Measurements from ENCODE around the gene CHMP6. TPM values are rescaled to one million over a fixed set of nuclear protein-coding genes. Genes with fewer than 3 reads are reported as not detected.

Gene CHMP6
- total and polyA plus RNA-seq, 9 of the 15 experiments (the other 6 are each of a cell fraction or from before 2014, with no cell fraction given): 0.25 to 30.4 (median 13.4) TPM

GRCh38 chr17:81020767-81021497 is 29.3 kb downstream of the CHMP6 start (continued):
- TF ChIP-seq ZNF740 (CRISPR knock-in tag; IDR thresholded peaks at IDR 0.05) (peak; percentile 55; the same call in 1 of the 2 replicates), ZNF740 (tag; IDR thresholded peaks at IDR 0.05) (no peak), RNF219 (CRISPR knock-in tag; IDR thresholded peaks at IDR 0.05) (no peak)

GRCh38 chr17:81021531-81022343 is 30.1 kb downstream of the CHMP6 start:
- no peak overlapping the region for H3K4me3 ChIP-seq
- CTCF ChIA-PET (ENCODE audit: low intra/inter-chr PET ratio): no interaction called here
- BruUV-seq (replicated peaks): no TSS peak

More at GRCh38 chr17:81021531-81022343, 30.1 kb downstream of the CHMP6 start:
- no peaks in the 10 kb centered on the region for H3K9me1 ChIP-seq (ENCODE audit: control insufficient read depth, insufficient read depth, low read length)
- in situ Hi-C loops (cut with MboI): no loop called here
- POLR2A ChIA-PET: interaction anchor here (0.5 to 1.3 kb wide), 6 partner anchors 24 to 675 kb away, joined by 3 to 4 read pairs (median 3); no protein-coding TSS in a partner anchor
- 77% methylated on average over 15 of the region's 19 CpGs for WGBS (ENCODE audit: insufficient coverage, low coverage, missing lambda C conversion rate)
- H3K9me3 ChIP-seq (replicated peaks; ENCODE audit: control insufficient read depth, insufficient read depth, low read depth, low read length): peaks cover 2% of the 10 kb centered on the region
- DNase-seq (ENCODE audit: extremely low read depth in 1 of 4, low spot score in 3 of 4) (no peak), ATAC-seq (no peak), FAIRE-seq (no peak)
- H3K36me3 ChIP-seq (ENCODE audit: control insufficient read depth, insufficient read depth, low read length): no peaks in the 10 kb centered on the region
- intact Hi-C loops (cut with micrococcal nuclease): no loop called here
- no peak overlapping the region for H2AFZ ChIP-seq (ENCODE audit: low read depth, low read length)
- H3K9ac ChIP-seq (ENCODE audit: insufficient read depth in 1 of 2, low read depth in 2 of 2, low read length in 2 of 2): peak overlapping the region; percentile 8 to 86; a peak in 3 of 4 replicates
- 0 out of 5 replicates have a peak, but pooled peaks cover 0 to 4% of the 10 kb centered on the region in 2 experiments for H3K27me3 ChIP-seq (ENCODE audit: control insufficient read depth in 2 of 2, insufficient read depth in 2 of 2, low read length in 2 of 2)
- peaks cover 21% of the 10 kb centered on the region; the same call in 2 of the 3 replicates for H3K79me2 ChIP-seq (ENCODE audit: control insufficient read depth, insufficient read depth, low read length)
- H4K20me1 ChIP-seq (replicated peaks; ENCODE audit: control insufficient read depth, insufficient read depth, low read length): no peaks in the 10 kb centered on the region
- peak overlapping the region; percentile 59; the same call in 2 of the 3 replicates for H3K27ac ChIP-seq (ENCODE audit: extremely low read depth, low read depth, low read length)
- no peak overlapping the region for H3K4me2 ChIP-seq (ENCODE audit: insufficient read depth, low read length)
- TF ChIP-seq SPI1 (IDR thresholded peaks at IDR 0.05; ENCODE audit: borderline replicate concordance, low read depth, low read length) (no peak), EGR1 (conservative IDR thresholded peaks at IDR 0.05) (0 out of 2 replicates have a peak, but pooled peaks have one; percentile 21), ZNF512 (tag; IDR thresholded peaks at IDR 0.05) (0 out of 2 replicates have a peak, but pooled peaks have one; percentile 44), PHB2 (IDR thresholded peaks at IDR 0.05; ENCODE audit: low read depth) (no peak)
- H3K4me1 ChIP-seq (replicated peaks in 1 of 2; ENCODE audit: control insufficient read depth in 2 of 2, insufficient read depth in 2 of 2, low read length in 2 of 2): peaks cover 47 to 62% of the 10 kb centered on the region in 2 experiments
